Liver (tissue), 9 donors: ENCODE data around the gene PCDH9. TPM values are rescaled to one million over a fixed set of nuclear protein-coding genes. Genes with fewer than 3 reads are reported as not detected.

ENCODE experiments used
- DNase-seq: peaks from one replicate; pipeline ENCODE4 v3.0.0-alpha.2; 2017; ENCODE audit warnings: low spot score
- H3K27ac ChIP-seq, 2 donors: one replicate each; pipeline ENCODE4 v1.7.0; 2013; ENCODE audit warnings: inconsistent platforms in 2 of 2, low read length in 2 of 2, control low read depth in 1 of 2, low read depth in 1 of 2, mild to moderate bottlenecking in 1 of 2
- H3K27me3 ChIP-seq, 4 donors: one replicate each; pipeline versions ENCODE4 v1.6.1 to v1.7.0; 2013; ENCODE audit warnings: low read length in 3 of 4, inconsistent platforms in 1 of 4, mild to moderate bottlenecking in 1 of 4, moderate library complexity in 1 of 4; ENCODE audit not compliant: control insufficient read depth in 4 of 4, insufficient read depth in 4 of 4
- H3K36me3 ChIP-seq, 4 donors: one replicate each; pipeline versions ENCODE4 v1.6.1 to v1.7.0; 2013; ENCODE audit warnings: low read length in 3 of 4, mild to moderate bottlenecking in 3 of 4, low read depth in 1 of 4, moderate library complexity in 1 of 4; ENCODE audit not compliant: control insufficient read depth in 4 of 4, insufficient read depth in 3 of 4
- H3K4me1 ChIP-seq, 4 donors: one replicate each; pipeline versions ENCODE4 v1.6.1 to v1.7.0; 2013; ENCODE audit warnings: low read length in 3 of 4, mild to moderate bottlenecking in 3 of 4, moderate library complexity in 1 of 4; ENCODE audit not compliant: control insufficient read depth in 4 of 4, insufficient read depth in 4 of 4
- H3K4me3 ChIP-seq, 3 donors: one replicate each; pipeline versions ENCODE4 v1.6.1 to v1.7.0; 2013; ENCODE audit warnings: low read length in 3 of 3, control low read depth in 1 of 3, low read depth in 1 of 3, mild to moderate bottlenecking in 1 of 3
- H3K9ac ChIP-seq, 2 donors: one replicate each; pipeline ENCODE4 v1.7.0; 2013; ENCODE audit warnings: low read length in 2 of 2, mild to moderate bottlenecking in 2 of 2, moderate library complexity in 2 of 2, control low read depth in 1 of 2, low read depth in 1 of 2
- H3K9me3 ChIP-seq, 4 donors: one replicate each; pipeline versions ENCODE4 v1.6.1 to v1.7.0; 2013; ENCODE audit warnings: low read length in 3 of 4; ENCODE audit not compliant: control insufficient read depth in 4 of 4
- ATF3 ChIP-seq: IDR thresholded peaks from 2 replicates; pipeline ENCODE4 v1.6.1; 2016; ENCODE audit warnings: antibody characterized with exemption
- CTCF ChIP-seq: fragments of 150-350 bp; IDR thresholded peaks from 2 replicates; pipeline ENCODE4 v1.5.1; 2017; ENCODE audit warnings: improper control_type of control experiment, low read depth, low read length; ENCODE audit not compliant: missing input control
- EGR1 ChIP-seq, 2 donors: IDR thresholded peaks; 2 replicates each; pipeline ENCODE4 v1.6.1; 2016 to 2018; ENCODE audit warnings: antibody characterized with exemption in 2 of 2, low read depth in 2 of 2
- FOXA1 ChIP-seq: IDR thresholded peaks from 2 replicates; pipeline ENCODE4 v1.6.1; 2016; ENCODE audit warnings: antibody characterized with exemption
- FOXA2 ChIP-seq: IDR thresholded peaks from 2 replicates; pipeline ENCODE4 v1.6.1; 2016; ENCODE audit warnings: antibody characterized with exemption
- GABPA ChIP-seq, 2 donors: IDR thresholded peaks in 1 of 2; conservative IDR thresholded peaks in 1 of 2; 2 replicates each; pipeline ENCODE4 v1.6.1; 2016; ENCODE audit warnings: antibody characterized with exemption in 2 of 2, mild to moderate bottlenecking in 1 of 2, moderate library complexity in 1 of 2
- HNF4A ChIP-seq, 2 donors: conservative IDR thresholded peaks; 2 replicates each; pipeline ENCODE4 v1.6.1; 2016; ENCODE audit warnings: antibody characterized with exemption in 2 of 2, mild to moderate bottlenecking in 2 of 2
- HNF4G ChIP-seq: IDR thresholded peaks from 2 replicates; pipeline ENCODE4 v1.6.1; 2016; ENCODE audit warnings: antibody characterized with exemption
- JUND ChIP-seq, 2 donors: IDR thresholded peaks; 2 replicates each; pipeline ENCODE4 v1.6.1; 2016; ENCODE audit warnings: antibody characterized with exemption in 2 of 2
- MAX ChIP-seq: IDR thresholded peaks from 2 replicates; pipeline ENCODE4 v1.6.1; 2016; ENCODE audit warnings: antibody characterized with exemption
- NR2F2 ChIP-seq: IDR thresholded peaks from 2 replicates; pipeline ENCODE4 v1.6.1; 2016; ENCODE audit warnings: antibody characterized with exemption
- RAD21 ChIP-seq, 2 donors: IDR thresholded peaks; 2 replicates each; pipeline ENCODE4 v1.6.1; 2016; ENCODE audit warnings: antibody characterized with exemption in 2 of 2, mild to moderate bottlenecking in 2 of 2
- RXRA ChIP-seq, 2 donors: IDR thresholded peaks; 2 replicates each; pipeline ENCODE4 v1.6.1; 2017 to 2018; ENCODE audit warnings: antibody characterized with exemption in 2 of 2, mild to moderate bottlenecking in 1 of 2
- SP1 ChIP-seq: IDR thresholded peaks from 2 replicates; pipeline ENCODE4 v1.6.1; 2018; ENCODE audit warnings: antibody characterized with exemption, mild to moderate bottlenecking
- TAF1 ChIP-seq: conservative IDR thresholded peaks from 2 replicates; pipeline ENCODE4 v1.6.1; 2016; ENCODE audit warnings: antibody characterized with exemption, mild to moderate bottlenecking
- YY1 ChIP-seq: IDR thresholded peaks from 2 replicates; pipeline ENCODE4 v1.6.1; 2016; ENCODE audit warnings: antibody characterized with exemption, mild to moderate bottlenecking
- ZBTB33 ChIP-seq: IDR thresholded peaks from 2 replicates; pipeline ENCODE4 v1.6.1; 2016; ENCODE audit warnings: antibody characterized with exemption
- WGBS: extraction: QIAGEN DNeasy Blood & Tissue Kit; methylation state at CpG from one replicate; pipeline ENCODE4 v1.1.7; 2013; 5-methylcytosine and 5-hydroxymethylcytosine counted together
- polyA plus RNA-seq, 2 donors: library from polyadenylated mRNA; stranded (reverse) in 1 of 2; unstranded in 1 of 2; fragments of 200-250 nt in 1 of 2; fragments of >200 nt in 1 of 2; fragmentation: Nextera tagmentation in 1 of 2; extraction: Ambion mirVana in 1 of 2; gene quantifications; one replicate each; pipeline versions ENCODE4 v1.2.1 to v1.2.3, GENCODE V29; 2013 to 2015
- total RNA-seq, 2 donors: library from RNA; depleted of rRNA; stranded (reverse); fragments of >200 nt; gene quantifications; one replicate each; pipeline ENCODE4 v1.2.3, GENCODE V29; 2014
- TF ChIP-seq, protein P1 (sequence below): IDR thresholded peaks from 2 replicates; pipeline ENCODE4 v1.6.1; 2016; ENCODE audit warnings: antibody characterized with exemption, mild to moderate bottlenecking
- donor health status: healthy.
- donor health status: healthy.
- donor health status: healthy.
- donor health status: healthy.
- donor health status: healthy.

Gene PCDH9
- total and polyA plus RNA-seq, 4 donors, result 0.90 to 4.0 (median 2.2) TPM

GRCh38 chr13:67052550-67053490 lies 177.3 kb downstream of the PCDH9 start:
- no peak overlapping the region for H3K4me3 ChIP-seq
- H3K27me3 ChIP-seq, result no peaks in the 10 kb centered on the region
- H3K27ac ChIP-seq, result no peak overlapping the region
- TF ChIP-seq YY1 (no peak), FOXA2 (no peak), NR2F2 (no peak), TAF1 (no peak), EGR1 (IDR thresholded peaks at IDR 0.05; ENCODE audit: low read depth in 2 of 2) (no peak), FOXA1 (no peak), RXRA (IDR thresholded peaks at IDR 0.05) (no peak), HNF4G (no peak), MAX (no peak), GABPA (IDR thresholded peaks at IDR 0.05 in 1 of 2, conservative IDR thresholded peaks at IDR 0.05 in 1 of 2) (no peak), JUND (IDR thresholded peaks at IDR 0.05) (no peak), CTCF (no peak), ATF3 (no peak), HNF4A (conservative IDR thresholded peaks at IDR 0.05) (no peak), ZBTB33 (no peak), RAD21 (IDR thresholded peaks at IDR 0.05) (no peak), SP1 (no peak)
- TF ChIP-seq, protein P1, sequence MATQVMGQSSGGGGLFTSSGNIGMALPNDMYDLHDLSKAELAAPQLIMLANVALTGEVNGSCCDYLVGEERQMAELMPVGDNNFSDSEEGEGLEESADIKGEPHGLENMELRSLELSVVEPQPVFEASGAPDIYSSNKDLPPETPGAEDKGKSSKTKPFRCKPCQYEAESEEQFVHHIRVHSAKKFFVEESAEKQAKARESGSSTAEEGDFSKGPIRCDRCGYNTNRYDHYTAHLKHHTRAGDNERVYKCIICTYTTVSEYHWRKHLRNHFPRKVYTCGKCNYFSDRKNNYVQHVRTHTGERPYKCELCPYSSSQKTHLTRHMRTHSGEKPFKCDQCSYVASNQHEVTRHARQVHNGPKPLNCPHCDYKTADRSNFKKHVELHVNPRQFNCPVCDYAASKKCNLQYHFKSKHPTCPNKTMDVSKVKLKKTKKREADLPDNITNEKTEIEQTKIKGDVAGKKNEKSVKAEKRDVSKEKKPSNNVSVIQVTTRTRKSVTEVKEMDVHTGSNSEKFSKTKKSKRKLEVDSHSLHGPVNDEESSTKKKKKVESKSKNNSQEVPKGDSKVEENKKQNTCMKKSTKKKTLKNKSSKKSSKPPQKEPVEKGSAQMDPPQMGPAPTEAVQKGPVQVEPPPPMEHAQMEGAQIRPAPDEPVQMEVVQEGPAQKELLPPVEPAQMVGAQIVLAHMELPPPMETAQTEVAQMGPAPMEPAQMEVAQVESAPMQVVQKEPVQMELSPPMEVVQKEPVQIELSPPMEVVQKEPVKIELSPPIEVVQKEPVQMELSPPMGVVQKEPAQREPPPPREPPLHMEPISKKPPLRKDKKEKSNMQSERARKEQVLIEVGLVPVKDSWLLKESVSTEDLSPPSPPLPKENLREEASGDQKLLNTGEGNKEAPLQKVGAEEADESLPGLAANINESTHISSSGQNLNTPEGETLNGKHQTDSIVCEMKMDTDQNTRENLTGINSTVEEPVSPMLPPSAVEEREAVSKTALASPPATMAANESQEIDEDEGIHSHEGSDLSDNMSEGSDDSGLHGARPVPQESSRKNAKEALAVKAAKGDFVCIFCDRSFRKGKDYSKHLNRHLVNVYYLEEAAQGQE, result no peak
- H3K36me3 ChIP-seq, result no peaks in the 10 kb centered on the region
- H3K9me3 ChIP-seq, result no peaks in the 10 kb centered on the region
- no peak overlapping the region for H3K9ac ChIP-seq
- no peaks in the 10 kb centered on the region for H3K4me1 ChIP-seq
- no peak for DNase-seq
- WGBS, result 88% methylated on average over 8 of the region's 8 CpGs
